Parathyroid adenoma (tissue), 2 donors: ENCODE data around the gene RAB11FIP3.

ENCODE experiments used
- H2AFZ ChIP-seq: fragments of 300-600 bp; sonication (generic); one replicate; pipeline ENCODE4 v1.7.0; 2017; ENCODE audit warnings: antibody characterized with exemption, mild to moderate bottlenecking
- H3K27ac ChIP-seq: fragments of 300-600 bp; sonication (generic); one replicate; pipeline ENCODE4 v1.7.0; 2017
- H3K27me3 ChIP-seq: fragments of 300-600 bp; sonication (generic); one replicate; pipeline ENCODE4 v1.7.0; 2017; ENCODE audit warnings: low read length; ENCODE audit not compliant: control insufficient read depth, insufficient read depth
- H3K36me3 ChIP-seq: fragments of 300-600 bp; sonication (generic); one replicate; pipeline ENCODE4 v1.7.0; 2017; ENCODE audit warnings: low read length; ENCODE audit not compliant: control insufficient read depth, insufficient read depth
- H3K4me1 ChIP-seq: fragments of 300-600 bp; sonication (generic); one replicate; pipeline ENCODE4 v1.7.0; 2017; ENCODE audit warnings: control low read depth
- H3K4me2 ChIP-seq: fragments of 300-600 bp; sonication (generic); one replicate; pipeline ENCODE4 v1.7.0; 2017; ENCODE audit warnings: low read length
- H3K4me3 ChIP-seq: fragments of 300-600 bp; sonication (generic); one replicate; pipeline ENCODE4 v1.7.0; 2017; ENCODE audit warnings: low read depth, low read length
- H3K79me2 ChIP-seq: fragments of 300-600 bp; sonication (generic); one replicate; pipeline ENCODE4 v1.7.0; 2017; ENCODE audit warnings: control low read depth
- H3K9ac ChIP-seq: fragments of 300-600 bp; sonication (generic); one replicate; pipeline ENCODE4 v1.7.0; 2017; ENCODE audit warnings: mild to moderate bottlenecking
- H3K9me3 ChIP-seq: fragments of 300-600 bp; sonication (generic); one replicate; pipeline ENCODE4 v1.7.0; 2017; ENCODE audit warnings: low read length; ENCODE audit not compliant: control insufficient read depth
- CTCF ChIP-seq: fragments of 300-600 bp; sonication (generic); IDR thresholded peaks from one replicate; pipeline ENCODE4 v1.7.0; 2017; ENCODE audit warnings: antibody characterized with exemption, mild to moderate bottlenecking
- donor health status: primary hyperparathyroidism.

The RAB11FIP3 gene

GRCh38 chr16:552171-552570, 126.7 kb downstream of the RAB11FIP3 start:
- H3K79me2 ChIP-seq = no peaks in the 10 kb centered on the region
- H3K4me1 ChIP-seq = no peaks in the 10 kb centered on the region
- no peaks in the 10 kb centered on the region for H3K27me3 ChIP-seq
- H3K9me3 ChIP-seq = no peaks in the 10 kb centered on the region
- H3K27ac ChIP-seq = no peak overlapping the region
- H3K4me2 ChIP-seq = no peak overlapping the region
- TF ChIP-seq CTCF = no peak
- no peak overlapping the region for H3K9ac ChIP-seq
- H3K36me3 ChIP-seq = no peaks in the 10 kb centered on the region
- no peak overlapping the region for H2AFZ ChIP-seq
- no peak overlapping the region for H3K4me3 ChIP-seq

GRCh38 chr16:553601-554296, 128.3 kb downstream of the RAB11FIP3 start:
- TF ChIP-seq CTCF = no peak
- Histone ChIP-seq H3K4me1 (no peaks in the 10 kb centered on the region), H2AFZ (no peak overlapping the region), H3K9me3 (no peaks in the 10 kb centered on the region), H3K9ac (no peak overlapping the region), H3K79me2 (no peaks in the 10 kb centered on the region), H3K36me3 (no peaks in the 10 kb centered on the region), H3K4me2 (no peak overlapping the region), H3K27me3 (no peaks in the 10 kb centered on the region), H3K4me3 (no peak overlapping the region), H3K27ac (no peak overlapping the region)

- Histone ChIP-seq H3K4me3 (no peak overlapping the region), H3K9ac (no peak overlapping the region), H3K27ac (no peak overlapping the region), H3K36me3 (no peaks in the 10 kb centered on the region), H3K9me3 (no peaks in the 10 kb centered on the region), H2AFZ (no peak overlapping the region), H3K4me2 (no peak overlapping the region), H3K79me2 (no peaks in the 10 kb centered on the region), H3K4me1 (peaks cover 2% of the 10 kb centered on the region), H3K27me3 (no peaks in the 10 kb centered on the region)
- TF ChIP-seq CTCF = no peak
Observed at GRCh38 chr16:554297-554621, 128.8 kb downstream of the RAB11FIP3 start.

- Histone ChIP-seq H3K9me3 (no peaks in the 10 kb centered on the region), H3K4me3 (no peak overlapping the region)
Observed at GRCh38 chr16:554640-555365, 129.4 kb downstream of the RAB11FIP3 start.

More at GRCh38 chr16:554640-555365, 129.4 kb downstream of the RAB11FIP3 start:
- Histone ChIP-seq H3K9ac (no peak overlapping the region), H3K4me1 (peaks cover 5% of the 10 kb centered on the region), H2AFZ (no peak overlapping the region), H3K36me3 (no peaks in the 10 kb centered on the region), H3K4me2 (no peak overlapping the region), H3K27me3 (no peaks in the 10 kb centered on the region), H3K79me2 (no peaks in the 10 kb centered on the region), H3K27ac (no peak overlapping the region)
- TF ChIP-seq CTCF = no peak
